Keratinocyte (primary cell): ENCODE results near the gene DTNBP1. TPM values are rescaled to one million over a fixed set of nuclear protein-coding genes. Genes with fewer than 3 reads are reported as not detected.

Source experiments
- DNase-seq: peaks from one replicate; pipeline ENCODE4 v3.0.0-alpha.2; 2011; ENCODE audit warnings: low read depth, missing footprints, low spot score
- FAIRE-seq: peaks from 2 replicates; lab custom pipeline; 2011; peaks lifted over from hg19 to GRCh38; lab: Jason Lieb, UNC
- H2AFZ ChIP-seq: 2 replicates; pipeline ENCODE4 v1.6.0; 2012; ENCODE audit warnings: low read length, control low read depth, inconsistent platforms; ENCODE audit not compliant: control insufficient read depth
- H3K27ac ChIP-seq: 2 replicates; pipeline ENCODE4 v1.5.1; 2011; ENCODE audit warnings: low read length; ENCODE audit not compliant: control insufficient read depth, insufficient read depth
- H3K27me3 ChIP-seq: 3 replicates; pipeline ENCODE4 v1.6.0; 2011; ENCODE audit warnings: low read length; ENCODE audit not compliant: control insufficient read depth, insufficient read depth; ENCODE audit errors: extremely low read depth
- H3K36me3 ChIP-seq, 2 experiments: 2 replicates in 1 of 2; 3 replicates in 1 of 2; pipeline ENCODE4 v1.5.1; 2011; ENCODE audit warnings: low read length in 2 of 2, mild to moderate bottlenecking in 1 of 2; ENCODE audit not compliant: control insufficient read depth in 2 of 2, insufficient read depth in 2 of 2; ENCODE audit errors: extremely low read depth in 1 of 2
- H3K4me1 ChIP-seq: 3 replicates; pipeline ENCODE4 v1.5.1; 2011; ENCODE audit warnings: low read length; ENCODE audit not compliant: control insufficient read depth, insufficient read depth; ENCODE audit errors: extremely low read depth
- H3K4me2 ChIP-seq: 3 replicates; pipeline ENCODE4 v1.6.0; 2011; ENCODE audit warnings: low read depth, low read length; ENCODE audit not compliant: control insufficient read depth, insufficient read depth; ENCODE audit errors: extremely low read depth
- H3K4me3 ChIP-seq, 3 experiments: fragments of 200-600 bp in 1 of 3; sonication (generic) in 1 of 3; 2 replicates in 2 of 3; 3 replicates in 1 of 3; pipeline ENCODE4 v1.5.1; 2011 to 2016; ENCODE audit warnings: low read length in 3 of 3, mild to moderate bottlenecking in 3 of 3, control low read depth in 2 of 3, inconsistent platforms in 1 of 3, low read depth in 1 of 3, mixed read lengths in 1 of 3, mixed run types in 1 of 3, moderate library complexity in 1 of 3; ENCODE audit not compliant: control insufficient read depth in 2 of 3, insufficient read depth in 2 of 3; ENCODE audit errors: extremely low read depth in 1 of 3
- H3K79me2 ChIP-seq: 2 replicates; pipeline ENCODE4 v1.6.0; 2012; ENCODE audit warnings: low read length; ENCODE audit not compliant: control insufficient read depth, insufficient read depth
- H3K9ac ChIP-seq: 3 replicates; pipeline ENCODE4 v1.6.0; 2011; ENCODE audit warnings: low read length; ENCODE audit not compliant: control insufficient read depth, insufficient read depth; ENCODE audit errors: extremely low read depth
- H3K9me1 ChIP-seq: 3 replicates; pipeline ENCODE4 v1.6.0; 2011; ENCODE audit warnings: low read length; ENCODE audit not compliant: control insufficient read depth, insufficient read depth; ENCODE audit errors: extremely low read depth
- H3K9me3 ChIP-seq: 2 replicates; pipeline ENCODE4 v1.5.1; 2012; ENCODE audit warnings: low read depth, low read length; ENCODE audit not compliant: control insufficient read depth
- H4K20me1 ChIP-seq: 3 replicates; pipeline ENCODE4 v1.6.0; 2011; ENCODE audit warnings: low read length; ENCODE audit not compliant: control insufficient read depth, insufficient read depth; ENCODE audit errors: extremely low read depth
- CTCF ChIP-seq, 3 experiments: IDR thresholded peaks in 1 of 3; conservative IDR thresholded peaks in 1 of 3; optimal IDR thresholded peaks in 1 of 3; 2 replicates in 2 of 3; 3 replicates in 1 of 3; pipeline versions ENCODE3 to v1.5.1; 2011; ENCODE audit warnings: low read length in 3 of 3, mild to moderate bottlenecking in 3 of 3, moderate library complexity in 2 of 3, control low read depth in 1 of 3, inconsistent platforms in 1 of 3; ENCODE audit not compliant: insufficient read depth in 2 of 3; ENCODE audit errors: extremely low read depth in 1 of 3
- EZH2 ChIP-seq: IDR thresholded peaks from one replicate; pipeline ENCODE4 v1.6.1; 2012; ENCODE audit warnings: inconsistent platforms, mild to moderate bottlenecking, low read length, moderate library complexity
- dilution Hi-C: fragments of 300-500 bp; cut with MboI; formaldehyde crosslinking; loops from one replicate; pipeline ENCODE4 v1.7.0; 2020; ENCODE audit warnings: low sequenced_read_pairs; ENCODE audit not compliant: extremely low pct_ligation_motif_present
- polyA plus RNA-seq, 5 experiments: library from polyadenylated mRNA; depleted of rRNA in 3 of 5; stranded (reverse) in 3 of 5; stranded (forward) in 1 of 5; unstranded in 1 of 5; fragments of >200 nt; gene quantifications; 1 replicate in 1 of 5; 2 replicates in 3 of 5; 3 replicates in 1 of 5; pipeline versions ENCODE4 v1.2.1 to v1.2.3, GENCODE V29; 2011 to 2012; ENCODE audit warnings: missing spikeins in 2 of 5, low read depth in 1 of 5, low replicate concordance in 1 of 5

DTNBP1 gene
- polyA plus RNA-seq, 1 donor (not counting 4 experiments of a cell fraction or from before 2014, with no cell fraction given), result 11.5 TPM

- Histone ChIP-seq H3K27me3 (no peaks in the 10 kb centered on the region), H3K9ac (peak overlapping the region; percentile 64), H3K9me1 (no peaks in the 10 kb centered on the region), H2AFZ (peak overlapping the region; percentile 78), H3K79me2 (no peaks in the 10 kb centered on the region), H3K36me3 (peaks cover 0 to 2% of the 10 kb centered on the region in 2 experiments), H3K4me1 (peaks cover 10% of the 10 kb centered on the region), H3K4me3 (peak overlapping the region in 2 of 3 experiments; percentile 14 to 39), H4K20me1 (no peaks in the 10 kb centered on the region), H3K9me3 (no peaks in the 10 kb centered on the region), H3K4me2 (peak overlapping the region; percentile 67), H3K27ac (peak overlapping the region; percentile 50)
- TF ChIP-seq EZH2, result no peak
- dilution Hi-C loops, result no loop called here
- no peak for DNase-seq
- peak; percentile 78 for FAIRE-seq
Observed at GRCh38 chr6:15621203-15622044, 41.4 kb downstream of the DTNBP1 start.

GRCh38 chr6:15620611-15621010 is 42.2 kb downstream of the DTNBP1 start:
- Histone ChIP-seq H3K27ac (no peak overlapping the region), H3K9me3 (no peaks in the 10 kb centered on the region), H2AFZ (no peak overlapping the region), H3K36me3 (peaks cover 0 to 2% of the 10 kb centered on the region in 2 experiments), H3K4me2 (no peak overlapping the region), H3K4me1 (peaks cover 10% of the 10 kb centered on the region), H3K79me2 (no peaks in the 10 kb centered on the region), H4K20me1 (no peaks in the 10 kb centered on the region), H3K9me1 (no peaks in the 10 kb centered on the region), H3K9ac (no peak overlapping the region), H3K4me3 (no peak overlapping the region), H3K27me3 (no peaks in the 10 kb centered on the region)
- no peak for TF ChIP-seq EZH2
- no peak for TF ChIP-seq CTCF (optimal IDR thresholded peaks at IDR 0.05 in 1 of 3, IDR thresholded peaks at IDR 0.05 in 1 of 3, conservative IDR thresholded peaks at IDR 0.05 in 1 of 3; ENCODE audit: extremely low read depth in 1 of 3, insufficient read depth in 2 of 3, low read length in 3 of 3)
- no peak for FAIRE-seq
- no peak for DNase-seq
- dilution Hi-C loops, result no loop called here
